H1 (cell line): ENCODE data around the gene NTRK1. TPM values are rescaled to one million over a fixed set of nuclear protein-coding genes. Genes with fewer than 3 reads are reported as not detected.

ENCODE experiments used
- CTCF ChIA-PET: fragments of 300-600 bp; sonication (Branson Sonifier 250); formaldehyde crosslinking; loops from one replicate; lab custom pipeline; 2021; ENCODE audit not compliant: partially characterized antibody; lab: Charles Lee
- POLR2A ChIA-PET: fragments of 300-600 bp; sonication (Branson Sonifier 250); formaldehyde crosslinking; loops from one replicate; lab custom pipeline; 2021; ENCODE audit warnings: inconsistent platforms; ENCODE audit not compliant: partially characterized antibody; lab: Charles Lee
- DNase-seq, 2 experiments: peaks; one replicate each; pipeline versions ENCODE4 v3.0.0 to v3.0.0-alpha.2; 2010 to 2022; ENCODE audit warnings: low spot score in 2 of 2, low read depth in 1 of 2, mixed read lengths in 1 of 2
- FAIRE-seq: peaks from 2 replicates; lab custom pipeline; 2011; peaks lifted over from hg19 to GRCh38; lab: Jason Lieb, UNC
- H2AFZ ChIP-seq: 2 replicates; pipeline ENCODE4 v1.8.1; 2012; ENCODE audit warnings: low read length, inconsistent platforms
- H2AK5ac ChIP-seq: 2 replicates; pipeline ENCODE4 v1.6.1; 2013; ENCODE audit warnings: low read depth, low read length
- H2BK120ac ChIP-seq: replicated peaks from 2 replicates; pipeline ENCODE3; 2013; ENCODE audit warnings: low read depth, low read length, inconsistent platforms
- H2BK12ac ChIP-seq: 2 replicates; pipeline ENCODE4 v1.6.1; 2013; ENCODE audit warnings: low read depth, low read length
- H2BK15ac ChIP-seq: 2 replicates; pipeline ENCODE4 v1.6.1; 2013; ENCODE audit warnings: low read length
- H2BK20ac ChIP-seq: 2 replicates; pipeline ENCODE4 v1.6.1; 2013; ENCODE audit warnings: low read length
- H2BK5ac ChIP-seq: 2 replicates; pipeline ENCODE4 v1.6.1; 2013; ENCODE audit warnings: low read depth, low read length
- H3K14ac ChIP-seq: 2 replicates; pipeline ENCODE4 v1.6.1; 2013; ENCODE audit warnings: inconsistent platforms; ENCODE audit not compliant: insufficient read length
- H3K18ac ChIP-seq: 2 replicates; pipeline ENCODE4 v1.6.1; 2013; ENCODE audit warnings: low read length; ENCODE audit errors: extremely low read depth
- H3K23ac ChIP-seq: 2 replicates; pipeline ENCODE4 v1.6.1; 2013; ENCODE audit warnings: inconsistent platforms; ENCODE audit not compliant: insufficient read length
- H3K23me2 ChIP-seq: 2 replicates; pipeline ENCODE4 v1.6.1; 2013; ENCODE audit warnings: low read depth, low read length
- H3K27ac ChIP-seq: 2 replicates; pipeline ENCODE4 v1.6.1; 2011; ENCODE audit warnings: low read depth, low read length, inconsistent platforms
- H3K27me3 ChIP-seq, 4 experiments: replicated peaks in 1 of 4; 1 replicate in 1 of 4; 2 replicates in 3 of 4; pipeline versions ENCODE4 v1.6.1 to v1.8.1; 2011 to 2013; ENCODE audit warnings: low read length in 3 of 4, mild to moderate bottlenecking in 3 of 4, inconsistent platforms in 2 of 4, mixed read lengths in 2 of 4, moderate library complexity in 1 of 4; ENCODE audit not compliant: control insufficient read depth in 3 of 4, insufficient read depth in 3 of 4; ENCODE audit errors: extremely low read depth in 1 of 4
- H3K36me3 ChIP-seq, 4 experiments: 2 replicates each; pipeline versions ENCODE4 v1.6.1 to v1.8.1; 2011 to 2013; ENCODE audit warnings: mild to moderate bottlenecking in 4 of 4, low read length in 3 of 4, moderate library complexity in 2 of 4, control low read depth in 1 of 4, inconsistent platforms in 1 of 4; ENCODE audit not compliant: insufficient read depth in 4 of 4, control insufficient read depth in 2 of 4
- H3K4ac ChIP-seq: replicated peaks from 2 replicates; pipeline ENCODE3; 2013; ENCODE audit warnings: low read length, low read depth, mixed read lengths, inconsistent platforms; ENCODE audit not compliant: insufficient read length
- H3K4me1 ChIP-seq, 4 experiments: replicated peaks in 1 of 4; 1 replicate in 1 of 4; 2 replicates in 3 of 4; pipeline versions ENCODE4 v1.6.1 to v1.8.1; 2011 to 2013; ENCODE audit warnings: low read length in 3 of 4, inconsistent platforms in 2 of 4, mixed read lengths in 1 of 4; ENCODE audit not compliant: insufficient read depth in 4 of 4, control insufficient read depth in 3 of 4
- H3K4me2 ChIP-seq, 2 experiments: 2 replicates each; pipeline versions ENCODE4 v1.6.1 to v1.8.1; 2011 to 2013; ENCODE audit warnings: low read depth in 2 of 2, low read length in 2 of 2, control low read depth in 1 of 2, inconsistent platforms in 1 of 2, mild to moderate bottlenecking in 1 of 2; ENCODE audit not compliant: insufficient read depth in 1 of 2
- H3K4me3 ChIP-seq, 4 experiments: fragments of 200-600, 300-600 bp in 1 of 4; sonication (generic), shearing (Covaris generic), sonication (Bioruptor Twin) in 1 of 4; 2 replicates each; pipeline versions ENCODE4 v1.5.1 to v1.8.1; 2011 to 2016; ENCODE audit warnings: low read length in 4 of 4, low read depth in 3 of 4, control low read depth in 2 of 4, inconsistent platforms in 2 of 4, mild to moderate bottlenecking in 2 of 4, mixed read lengths in 1 of 4, moderate library complexity in 1 of 4; ENCODE audit not compliant: insufficient read depth in 2 of 4; ENCODE audit errors: extremely low read depth in 1 of 4
- H3K56ac ChIP-seq: replicated peaks from 2 replicates; pipeline ENCODE3; 2013; ENCODE audit warnings: low read depth, mild to moderate bottlenecking, mixed read lengths, low read length, inconsistent platforms; ENCODE audit not compliant: insufficient read length
- H3K79me1 ChIP-seq: 2 replicates; pipeline ENCODE4 v1.6.1; 2013; ENCODE audit warnings: low read depth, low read length, control low read depth
- H3K79me2 ChIP-seq, 2 experiments: 2 replicates each; pipeline versions ENCODE4 v1.6.1 to v1.8.1; 2012 to 2013; ENCODE audit warnings: low read length in 2 of 2, mild to moderate bottlenecking in 2 of 2, inconsistent platforms in 1 of 2; ENCODE audit not compliant: insufficient read depth in 2 of 2, control insufficient read depth in 1 of 2
- H3K9ac ChIP-seq, 4 experiments: replicated peaks in 1 of 4; 1 replicate in 1 of 4; 2 replicates in 3 of 4; pipeline versions ENCODE4 v1.6.1 to v1.8.1; 2011 to 2013; ENCODE audit warnings: low read depth in 3 of 4, low read length in 3 of 4, control low read depth in 2 of 4, mild to moderate bottlenecking in 2 of 4, moderate library complexity in 2 of 4, inconsistent platforms in 1 of 4; ENCODE audit errors: extremely low read depth in 1 of 4
- H3K9me3 ChIP-seq, 2 experiments: 2 replicates each; pipeline versions ENCODE4 v1.6.1 to v1.8.1; 2012 to 2013; ENCODE audit warnings: mild to moderate bottlenecking in 2 of 2, moderate library complexity in 2 of 2, control low read depth in 1 of 2, inconsistent platforms in 1 of 2, low read depth in 1 of 2, low read length in 1 of 2, mixed read lengths in 1 of 2; ENCODE audit not compliant: insufficient read depth in 2 of 2
- H4K20me1 ChIP-seq, 2 experiments: replicated peaks in 1 of 2; 2 replicates each; pipeline versions ENCODE3 to v1.8.1; 2011 to 2013; ENCODE audit warnings: inconsistent platforms in 2 of 2, low read length in 2 of 2, mild to moderate bottlenecking in 1 of 2; ENCODE audit not compliant: insufficient read depth in 2 of 2, control insufficient read depth in 1 of 2
- H4K5ac ChIP-seq: 2 replicates; pipeline ENCODE4 v1.6.1; 2013; ENCODE audit warnings: low read length, low read depth, mixed read lengths, inconsistent platforms; ENCODE audit not compliant: insufficient read length
- H4K8ac ChIP-seq: 2 replicates; pipeline ENCODE4 v1.8.0; 2013; ENCODE audit warnings: mild to moderate bottlenecking, moderate library complexity, low read length, inconsistent platforms; ENCODE audit not compliant: insufficient read depth; ENCODE audit errors: extremely low read depth
- H4K91ac ChIP-seq: replicated peaks from 2 replicates; pipeline ENCODE3; 2013; ENCODE audit warnings: low read length, mixed read lengths, inconsistent platforms; ENCODE audit not compliant: insufficient read length
- CBX8 ChIP-seq: fragments of 300-800, 300-1000 bp; sonication (generic); IDR thresholded peaks from 2 replicates; pipeline ENCODE4 v1.7.1; 2016; ENCODE audit warnings: low read depth, low read length, borderline replicate concordance
- CTCF ChIP-seq, 3 experiments: IDR thresholded peaks; 1 replicate in 2 of 3; 2 replicates in 1 of 3; pipeline versions ENCODE4 v1.5.1 to v1.6.1; 2011; ENCODE audit warnings: low read length in 3 of 3, mild to moderate bottlenecking in 3 of 3, inconsistent platforms in 2 of 3, low read depth in 1 of 3, moderate library complexity in 1 of 3; ENCODE audit not compliant: insufficient read depth in 1 of 3; ENCODE audit errors: control extremely low read depth in 1 of 3
- FOSL1 ChIP-seq: IDR thresholded peaks from 2 replicates; pipeline ENCODE4 v1.6.1; 2011; ENCODE audit warnings: mild to moderate bottlenecking, low read depth, low read length, moderate library complexity; ENCODE audit not compliant: insufficient read depth
- GABPA ChIP-seq: IDR thresholded peaks from 2 replicates; pipeline ENCODE4 v1.6.1; 2011; ENCODE audit warnings: mild to moderate bottlenecking, low read length, moderate library complexity, borderline replicate concordance; ENCODE audit not compliant: insufficient read depth
- KDM4A ChIP-seq: IDR thresholded peaks from one replicate; pipeline ENCODE4 v1.7.1; 2012; ENCODE audit warnings: low read depth, mild to moderate bottlenecking, moderate library complexity, low read length, inconsistent platforms; ENCODE audit not compliant: severe bottlenecking
- KDM5A ChIP-seq: fragments of 200-600 bp; IDR thresholded peaks from 2 replicates; pipeline ENCODE4 v1.7.1; 2012; ENCODE audit warnings: mild to moderate bottlenecking, low read length, inconsistent platforms, mixed read lengths
- POU5F1 ChIP-seq: IDR thresholded peaks from 2 replicates; pipeline ENCODE4 v1.6.1; 2011; ENCODE audit warnings: low read depth, mild to moderate bottlenecking, low read length, moderate library complexity
- RBBP5 ChIP-seq: IDR thresholded peaks from 2 replicates; pipeline ENCODE4 v1.7.1; 2012; ENCODE audit warnings: low read depth, mild to moderate bottlenecking, inconsistent platforms, low read length, moderate library complexity, borderline replicate concordance
- TAF7 ChIP-seq: optimal IDR thresholded peaks from 2 replicates; pipeline ENCODE3; 2011; ENCODE audit warnings: low read depth, mild to moderate bottlenecking, inconsistent platforms, low read length, moderate library complexity, borderline replicate concordance
- WGBS, 2 experiments: shearing (Covaris generic) in 1 of 2; methylation state at CpG; one replicate each; pipeline versions ENCODE4 v1.1.6 to v1.1.7; 2013 to 2015; ENCODE audit warnings: low lambda C conversion rate in 2 of 2, mixed read lengths in 2 of 2, inconsistent platforms in 1 of 2, low coverage in 1 of 2, missing lambda C conversion rate in 1 of 2; ENCODE audit not compliant: insufficient replicate concordance in 2 of 2, insufficient coverage in 1 of 2, insufficient read length in 1 of 2; ENCODE audit errors: extremely low coverage in 1 of 2, missing lambda C conversion rate in 1 of 2; 5-methylcytosine and 5-hydroxymethylcytosine counted together
- polyA plus RNA-seq, 7 experiments: library from polyadenylated mRNA; depleted of rRNA in 3 of 7; stranded (reverse) in 5 of 7; unstranded in 2 of 7; fragments of >200 nt in 5 of 7; fragments of 200-250 nt in 2 of 7; gene quantifications; 1 replicate in 5 of 7; 2 replicates in 1 of 7; 4 replicates in 1 of 7; pipeline versions ENCODE4 v1.2.1 to v1.2.3, GENCODE V29; 2011 to 2013; ENCODE audit warnings: missing spikeins in 2 of 7, mixed read lengths in 2 of 7
- total RNA-seq: library from RNA; stranded (reverse); fragmentation: NEBNext Ultra II Directional; extraction: Animal tissue kit (Norgen Biotek cat#: 25700); gene quantifications from 2 replicates; pipeline ENCODE4 v1.2.1, GENCODE V29; 2021

NTRK1 gene
- total and polyA plus RNA-seq, 2 of the 8 experiments (the other 6 are each of a cell fraction or from before 2014, with no cell fraction given), result 0.12 to 0.24 TPM

- peak overlapping the region; percentile 31 to 62 (median 58) for H3K4me3 ChIP-seq
- no peak overlapping the region for H3K4ac ChIP-seq
- no peak overlapping the region for H2BK5ac ChIP-seq
- H3K27me3 ChIP-seq, result peaks cover 55 to 87% (median 82%) of the 10 kb centered on the region in 4 experiments
- H3K79me2 ChIP-seq, result no peaks in the 10 kb centered on the region
- no peak overlapping the region for H2BK20ac ChIP-seq
- no peak overlapping the region for H2BK12ac ChIP-seq
- 7% methylated on average over 32 of the region's 35 CpGs; no CpG with 5 or more reads in 1 of the 2 experiments for WGBS, 2 experiments
- H3K23me2 ChIP-seq, result peaks cover 19% of the 10 kb centered on the region; the same call in 1 of the 2 replicates
- H4K8ac ChIP-seq, result no peak overlapping the region
- H4K20me1 ChIP-seq, result peaks cover 1 to 10% of the 10 kb centered on the region in 2 experiments
- no peak overlapping the region for H3K9ac ChIP-seq
- POLR2A ChIA-PET, result interaction anchor here (0.6 to 2.5 kb wide), 19 partner anchors 11 to 168 kb away, joined by 3 to 7 read pairs (median 3); partner anchors contain the start of gene MRPL24
- peak overlapping the region; percentile 66; the same call in 1 of the 2 replicates for H2AFZ ChIP-seq
- no peak overlapping the region for H2BK15ac ChIP-seq
- H3K4me2 ChIP-seq, result peak overlapping the region; percentile 73 to 94
- no peak overlapping the region; the same call in none of the 2 replicates for H3K18ac ChIP-seq
- DNase-seq, result peak in 1 of 2 experiments; percentile 85
- H3K9me3 ChIP-seq, result no peaks in the 10 kb centered on the region
- CTCF ChIA-PET, result interaction anchor here (0.6 to 25.2 kb wide), 40 partner anchors 11 to 965 kb away, joined by 3 to 719 read pairs (median 6); partner anchors contain the start of genes CRABP2, HDGF, ISG20L2 and LRRC71
- FAIRE-seq, result no peak
- no peak overlapping the region for H2AK5ac ChIP-seq
- no peak overlapping the region for H2BK120ac ChIP-seq
- no peak overlapping the region for H3K27ac ChIP-seq
- H4K91ac ChIP-seq, result no peak overlapping the region
- H3K56ac ChIP-seq, result no peak overlapping the region
- H3K79me1 ChIP-seq, result no peaks in the 10 kb centered on the region
- peaks cover 0 to 15% (median 9%) of the 10 kb centered on the region in 4 experiments; a peak in 6 of 7 replicates for H3K4me1 ChIP-seq
- no peak overlapping the region for H4K5ac ChIP-seq
- no peak overlapping the region for H3K14ac ChIP-seq
- peaks cover 0 to 2% (median 0%) of the 10 kb centered on the region in 4 experiments; a peak in 1 of 8 replicates for H3K36me3 ChIP-seq
- no peak overlapping the region for H3K23ac ChIP-seq
- no peak for TF ChIP-seq FOSL1
- no peak for TF ChIP-seq TAF7
- TF ChIP-seq KDM4A, result no peak
- TF ChIP-seq CTCF (IDR thresholded peaks at IDR 0.05; ENCODE audit: control extremely low read depth in 1 of 3, insufficient read depth in 1 of 3, low read depth in 1 of 3, low read length in 3 of 3), result peak; percentile 67 to 80 (median 74)
- TF ChIP-seq KDM5A, result no peak
- no peak for TF ChIP-seq POU5F1
- TF ChIP-seq GABPA, result peak; percentile 19; the same call in 1 of the 2 replicates
- no peak for TF ChIP-seq CBX8
- TF ChIP-seq RBBP5, result no peak
Observed at GRCh38 chr1:156860113-156860627, 495 bp upstream of the NTRK1 start.
